Endothelial cell of umbilical vein (primary cell): ENCODE measurements around the gene NDUFA8. TPM values are rescaled to one million over a fixed set of nuclear protein-coding genes. Genes with fewer than 3 reads are reported as not detected.

Experiments used
- BruUV-seq: library from RNA; stranded (reverse); fragments of 400-500 nt; replicated peaks from 2 replicates; lab custom pipeline; 2021; lab: Mats Ljungman, UMichigan
- CTCF ChIA-PET: fragments of 300-600, 350-600 bp; sonication (Branson Sonifier 250); formaldehyde crosslinking; loops from one replicate; lab custom pipeline; 2021; ENCODE audit warnings: antibody characterized with exemption, inconsistent platforms; lab: Charles Lee
- POLR2A ChIA-PET: fragments of 300-600, 350-600 bp; sonication (Branson Sonifier 250); formaldehyde crosslinking; loops from one replicate; lab custom pipeline; 2021; ENCODE audit warnings: antibody characterized with exemption, inconsistent platforms; lab: Charles Lee
- DNase-seq: peaks from one replicate; pipeline ENCODE4 v3.0.0-alpha.2; 2011; ENCODE audit warnings: low read depth, low spot score
- FAIRE-seq: peaks from 2 replicates; lab custom pipeline; 2011; peaks lifted over from hg19 to GRCh38; lab: Jason Lieb, UNC
- H2AFZ ChIP-seq: 2 replicates; pipeline ENCODE4 v1.6.0; 2012; ENCODE audit warnings: low read depth, low read length, control low read depth, inconsistent platforms
- H3K27ac ChIP-seq: 2 replicates; pipeline ENCODE4 v1.5.1; 2011; ENCODE audit warnings: low read depth, mild to moderate bottlenecking, control low read depth, low read length, moderate library complexity; ENCODE audit not compliant: insufficient read depth
- H3K27me3 ChIP-seq, 2 experiments: 2 replicates each; pipeline versions ENCODE4 v1.6.0 to v1.6.1; 2011; ENCODE audit warnings: low read length in 2 of 2, mixed read lengths in 1 of 2; ENCODE audit not compliant: control insufficient read depth in 2 of 2, insufficient read depth in 2 of 2
- H3K36me3 ChIP-seq, 2 experiments: 2 replicates in 1 of 2; 3 replicates in 1 of 2; pipeline ENCODE4 v1.5.1; 2011; ENCODE audit warnings: low read length in 2 of 2, mild to moderate bottlenecking in 1 of 2, moderate library complexity in 1 of 2; ENCODE audit not compliant: control insufficient read depth in 2 of 2, insufficient read depth in 2 of 2; ENCODE audit errors: extremely low read depth in 1 of 2
- H3K4me1 ChIP-seq: 3 replicates; pipeline ENCODE4 v1.5.1; 2011; ENCODE audit warnings: mild to moderate bottlenecking, low read length; ENCODE audit not compliant: control insufficient read depth, insufficient read depth; ENCODE audit errors: extremely low read depth
- H3K4me2 ChIP-seq: 2 replicates; pipeline ENCODE4 v1.6.1; 2011; ENCODE audit warnings: low read length, control low read depth, mixed read lengths; ENCODE audit not compliant: insufficient read depth
- H3K4me3 ChIP-seq, 3 experiments: fragments of 200-600 bp in 1 of 3; sonication (generic), shearing (Covaris generic) in 1 of 3; replicated peaks in 1 of 3; 2 replicates each; pipeline ENCODE4 v1.5.1; 2011 to 2016; ENCODE audit warnings: control low read depth in 3 of 3, low read length in 3 of 3, mild to moderate bottlenecking in 2 of 3, inconsistent platforms in 1 of 3, low read depth in 1 of 3, moderate library complexity in 1 of 3; ENCODE audit not compliant: insufficient read depth in 1 of 3
- H3K79me2 ChIP-seq: 2 replicates; pipeline ENCODE4 v1.6.0; 2012; ENCODE audit warnings: low read length, inconsistent platforms; ENCODE audit not compliant: control insufficient read depth, insufficient read depth
- H3K9ac ChIP-seq: replicated peaks from 2 replicates; pipeline ENCODE3; 2011; ENCODE audit warnings: low read length, control low read depth; ENCODE audit not compliant: insufficient read depth; ENCODE audit errors: extremely low read depth
- H3K9me1 ChIP-seq: replicated peaks from 3 replicates; pipeline ENCODE4 v1.6.0; 2011; ENCODE audit warnings: mild to moderate bottlenecking, low read length; ENCODE audit not compliant: control insufficient read depth, insufficient read depth; ENCODE audit errors: extremely low read depth
- H3K9me3 ChIP-seq: replicated peaks from 2 replicates; pipeline ENCODE4 v1.5.1; 2012; ENCODE audit warnings: low read length, inconsistent platforms; ENCODE audit not compliant: control insufficient read depth, insufficient read depth
- H4K20me1 ChIP-seq: replicated peaks from 2 replicates; pipeline ENCODE3; 2011; ENCODE audit warnings: mild to moderate bottlenecking, low read length; ENCODE audit not compliant: control insufficient read depth, insufficient read depth; ENCODE audit errors: extremely low read depth
- EZH2 ChIP-seq: IDR thresholded peaks from 2 replicates; pipeline ENCODE4 v1.6.1; 2012; ENCODE audit warnings: borderline replicate concordance, low read depth, mild to moderate bottlenecking, moderate library complexity, low read length, inconsistent platforms; ENCODE audit not compliant: severe bottlenecking
- FOS ChIP-seq: IDR thresholded peaks from 2 replicates; pipeline ENCODE4 v1.6.1; 2011; ENCODE audit warnings: mild to moderate bottlenecking, low read length, moderate library complexity, borderline replicate concordance; ENCODE audit not compliant: insufficient read depth
- GATA2 ChIP-seq: IDR thresholded peaks from 2 replicates; pipeline ENCODE4 v1.7.0; 2011; ENCODE audit warnings: low read depth, mild to moderate bottlenecking, moderate library complexity, mixed read lengths, low read length; ENCODE audit not compliant: insufficient read length, insufficient read depth
- JUN ChIP-seq: IDR thresholded peaks from 2 replicates; pipeline ENCODE4 v1.6.1; 2011; ENCODE audit warnings: borderline replicate concordance, low read depth; ENCODE audit not compliant: insufficient read length, insufficient read depth
- MYC ChIP-seq: IDR thresholded peaks from one replicate; pipeline ENCODE4 v1.6.1; 2011; ENCODE audit warnings: mild to moderate bottlenecking, low read depth, low read length
- POLR2A ChIP-seq: IDR thresholded peaks from 2 replicates; pipeline ENCODE4 v1.6.1; 2012; ENCODE audit warnings: low read depth, mild to moderate bottlenecking, control low read depth, low read length
- POLR2AphosphoS5 ChIP-seq: IDR thresholded peaks from 2 replicates; pipeline ENCODE4 v1.6.1; 2012; ENCODE audit warnings: low read depth, mild to moderate bottlenecking, control low read depth, low read length, moderate library complexity; ENCODE audit not compliant: insufficient read depth
- dilution Hi-C: fragments of 300-500 bp; cut with MboI; formaldehyde crosslinking; loops from one replicate; pipeline ENCODE4 v1.15.0; 2019; ENCODE audit warnings: low sequenced_read_pairs; ENCODE audit not compliant: extremely low pct_ligation_motif_present
- intact Hi-C: fragments of 100-400 bp; cut with micrococcal nuclease; formaldehyde crosslinking; loops from one replicate; pipeline ENCODE4 v1.10.0; 2022
- polyA plus RNA-seq, 4 experiments: library from polyadenylated mRNA; depleted of rRNA in 3 of 4; stranded (reverse) in 3 of 4; unstranded in 1 of 4; fragments of >200 nt; gene quantifications; 2 replicates each; pipeline versions ENCODE4 v1.2.1 to v1.2.3, GENCODE V29; 2011 to 2012; ENCODE audit warnings: missing spikeins in 1 of 4
- total RNA-seq: library from RNA; stranded (reverse); gene quantifications from 2 replicates; pipeline ENCODE4 v1.2.3, GENCODE V29; 2021
- TF ChIP-seq, protein P1 (sequence below), 2 donors: IDR thresholded peaks; 1 replicate in 1 of 2; 2 replicates in 1 of 2; pipeline ENCODE4 v1.5.1; 2011; ENCODE audit warnings: low read length in 2 of 2, mild to moderate bottlenecking in 2 of 2, moderate library complexity in 2 of 2, control low read depth in 1 of 2, inconsistent platforms in 1 of 2, low read depth in 1 of 2; ENCODE audit not compliant: insufficient read depth in 1 of 2; ENCODE audit errors: extremely low read depth in 1 of 2
- TF ChIP-seq, protein P2 (sequence below): IDR thresholded peaks from 2 replicates; pipeline ENCODE4 v1.6.1; 2011; ENCODE audit not compliant: insufficient read depth, insufficient read length

Gene NDUFA8
- total and polyA plus RNA-seq, 2 donors (not counting 3 experiments of a cell fraction or from before 2014, with no cell fraction given): 68.2 to 100 TPM

DNA sequence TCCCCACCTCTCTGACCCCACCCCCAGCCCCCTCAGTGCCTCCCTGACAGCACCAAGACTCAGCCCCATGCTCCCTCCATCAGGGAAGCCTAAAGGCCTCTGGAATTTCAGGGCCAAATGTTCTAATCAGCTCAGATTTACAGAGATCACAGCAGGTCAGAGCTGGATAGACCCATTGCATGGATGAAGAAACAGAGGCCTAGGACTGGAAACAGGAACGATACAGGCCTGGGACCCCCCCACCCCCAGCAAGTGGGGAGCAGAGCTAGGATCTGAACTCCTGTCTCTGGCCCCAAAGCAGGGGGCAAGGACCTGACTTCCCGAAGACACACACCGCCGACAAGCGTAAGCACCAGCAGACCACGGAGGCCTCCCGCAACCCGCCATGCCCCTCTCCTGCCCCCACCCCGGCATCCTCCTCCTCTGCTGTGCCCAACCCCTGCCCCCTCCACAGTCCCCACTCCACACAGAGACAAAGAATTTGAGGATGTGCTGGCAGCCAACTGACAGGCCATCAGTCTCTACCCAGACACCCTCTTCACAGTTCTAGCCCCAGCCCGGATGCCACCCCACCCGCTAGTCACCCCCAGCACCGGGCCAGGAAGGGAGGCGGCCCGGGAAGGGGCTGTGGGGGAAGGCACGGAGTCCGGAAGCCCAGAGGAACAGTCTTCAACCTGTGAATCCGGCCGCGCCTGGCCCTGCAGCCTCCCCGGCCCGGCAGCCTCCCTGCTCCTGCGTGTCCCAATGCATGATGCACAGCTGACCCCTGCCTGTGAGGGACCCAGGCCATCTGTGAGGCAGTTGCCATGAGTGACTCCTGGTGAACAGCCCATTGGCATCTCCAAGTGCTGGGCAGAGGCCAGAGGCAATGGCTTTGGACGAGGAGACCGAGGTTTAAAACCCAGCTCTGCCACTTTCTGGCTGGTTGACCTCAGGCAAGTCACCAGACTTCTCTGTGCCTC lies 31.3 kb downstream of the NDUFA8 start:
- Histone ChIP-seq H2AFZ (peak overlapping the region; percentile 42), H3K4me2 (no peak overlapping the region), H3K4me1 (peaks cover 23% of the 10 kb centered on the region), H3K27me3 (no peaks in the 10 kb centered on the region), H4K20me1 (no peaks in the 10 kb centered on the region), H3K9me1 (no peaks in the 10 kb centered on the region), H3K4me3 (no peak overlapping the region), H3K9me3 (no peaks in the 10 kb centered on the region), H3K79me2 (no peaks in the 10 kb centered on the region), H3K9ac (no peak overlapping the region), H3K36me3 (no peaks in the 10 kb centered on the region), H3K27ac (no peak overlapping the region)
- TF ChIP-seq, protein P1, sequence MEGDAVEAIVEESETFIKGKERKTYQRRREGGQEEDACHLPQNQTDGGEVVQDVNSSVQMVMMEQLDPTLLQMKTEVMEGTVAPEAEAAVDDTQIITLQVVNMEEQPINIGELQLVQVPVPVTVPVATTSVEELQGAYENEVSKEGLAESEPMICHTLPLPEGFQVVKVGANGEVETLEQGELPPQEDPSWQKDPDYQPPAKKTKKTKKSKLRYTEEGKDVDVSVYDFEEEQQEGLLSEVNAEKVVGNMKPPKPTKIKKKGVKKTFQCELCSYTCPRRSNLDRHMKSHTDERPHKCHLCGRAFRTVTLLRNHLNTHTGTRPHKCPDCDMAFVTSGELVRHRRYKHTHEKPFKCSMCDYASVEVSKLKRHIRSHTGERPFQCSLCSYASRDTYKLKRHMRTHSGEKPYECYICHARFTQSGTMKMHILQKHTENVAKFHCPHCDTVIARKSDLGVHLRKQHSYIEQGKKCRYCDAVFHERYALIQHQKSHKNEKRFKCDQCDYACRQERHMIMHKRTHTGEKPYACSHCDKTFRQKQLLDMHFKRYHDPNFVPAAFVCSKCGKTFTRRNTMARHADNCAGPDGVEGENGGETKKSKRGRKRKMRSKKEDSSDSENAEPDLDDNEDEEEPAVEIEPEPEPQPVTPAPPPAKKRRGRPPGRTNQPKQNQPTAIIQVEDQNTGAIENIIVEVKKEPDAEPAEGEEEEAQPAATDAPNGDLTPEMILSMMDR (IDR thresholded peaks at IDR 0.05; ENCODE audit: extremely low read depth in 1 of 2, insufficient read depth in 1 of 2, low read depth in 1 of 2, low read length in 2 of 2): no peak
- TF ChIP-seq FOS: peak; percentile 0
- dilution Hi-C loops (no loop called here), intact Hi-C loops (loop anchor here (2.0 kb wide), 1 partner anchor 41 kb away; no protein-coding TSS in a partner anchor)
- DNase-seq: no peak
- FAIRE-seq: peak; percentile 70
- BruUV-seq: no TSS peak
- ChIA-PET POLR2A (no interaction called here), CTCF (interaction anchor here (0.6 to 14.3 kb wide), 10 partner anchors 16 to 683 kb away, joined by 3 to 576 read pairs (median 4); no protein-coding TSS in a partner anchor)

DNA sequence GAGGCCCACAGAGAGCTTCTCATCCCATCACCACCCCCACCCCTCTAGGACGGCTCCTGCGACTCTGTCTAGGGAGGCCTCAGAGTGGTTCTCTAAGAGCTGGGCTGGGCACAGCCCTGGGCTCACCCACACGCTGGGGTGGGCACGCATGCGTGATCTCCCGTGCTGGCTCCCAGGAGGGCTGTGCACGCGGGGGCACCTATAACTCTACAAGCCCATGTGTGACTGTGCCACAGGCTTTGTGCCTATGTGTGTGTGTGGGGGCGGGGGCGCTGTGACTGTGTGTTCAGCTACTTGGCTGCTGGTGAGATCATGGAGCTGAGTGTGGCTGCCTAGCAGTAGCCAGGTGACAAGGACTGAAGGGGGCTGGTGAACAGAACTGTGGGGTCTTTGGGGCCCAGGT lies 32.2 kb downstream of the NDUFA8 start:
- Histone ChIP-seq H3K27me3 (no peaks in the 10 kb centered on the region), H3K4me3 (no peak overlapping the region), H3K9me1 (no peaks in the 10 kb centered on the region), H4K20me1 (no peaks in the 10 kb centered on the region), H3K79me2 (no peaks in the 10 kb centered on the region), H2AFZ (no peak overlapping the region), H3K4me1 (peaks cover 20% of the 10 kb centered on the region), H3K9ac (no peak overlapping the region), H3K36me3 (no peaks in the 10 kb centered on the region), H3K27ac (no peak overlapping the region), H3K4me2 (no peak overlapping the region), H3K9me3 (no peaks in the 10 kb centered on the region)
- FAIRE-seq (no peak), DNase-seq (no peak)
- CTCF ChIA-PET: interaction anchor here (0.6 to 14.3 kb wide), 12 partner anchors 16 to 684 kb away, joined by 3 to 576 read pairs (median 4); no protein-coding TSS in a partner anchor
- dilution Hi-C loops: no loop called here
- no TSS peak for BruUV-seq
- intact Hi-C loops: no loop called here
- POLR2A ChIA-PET: no interaction called here
- TF ChIP-seq, protein P1 (IDR thresholded peaks at IDR 0.05; ENCODE audit: extremely low read depth in 1 of 2, insufficient read depth in 1 of 2, low read depth in 1 of 2, low read length in 2 of 2): no peak
- TF ChIP-seq MYC: no peak
- TF ChIP-seq FOS: no peak
- TF ChIP-seq JUN: no peak
- TF ChIP-seq, protein P2, sequence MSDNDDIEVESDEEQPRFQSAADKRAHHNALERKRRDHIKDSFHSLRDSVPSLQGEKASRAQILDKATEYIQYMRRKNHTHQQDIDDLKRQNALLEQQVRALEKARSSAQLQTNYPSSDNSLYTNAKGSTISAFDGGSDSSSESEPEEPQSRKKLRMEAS: no peak
- no peak for TF ChIP-seq POLR2AphosphoS5
- TF ChIP-seq GATA2: no peak
- TF ChIP-seq POLR2A: no peak
- no peak for TF ChIP-seq EZH2
